Inflammatory macrophage (primary cell): Measurements from ENCODE around the gene CDH11.

ENCODE experiments used
- DNase-seq, 2 donors: peaks; one replicate each; pipeline ENCODE4 v3.0.0-alpha.2; 2020 to 2022

CDH11 gene

GRCh38 chr16:64903770-64904169 is 218.1 kb downstream of the CDH11 start:
- no peak for DNase-seq

- DNase-seq = no peak
Observed at GRCh38 chr16:64900517-64900916, 221.3 kb downstream of the CDH11 start.

- DNase-seq = no peak
Observed at GRCh38 chr16:64900019-64900418, 221.8 kb downstream of the CDH11 start.

GRCh38 chr16:64898159-64898558 is 223.7 kb downstream of the CDH11 start:
- no peak for DNase-seq
